ENCODE measurements around the gene RPUSD1.

DNA sequence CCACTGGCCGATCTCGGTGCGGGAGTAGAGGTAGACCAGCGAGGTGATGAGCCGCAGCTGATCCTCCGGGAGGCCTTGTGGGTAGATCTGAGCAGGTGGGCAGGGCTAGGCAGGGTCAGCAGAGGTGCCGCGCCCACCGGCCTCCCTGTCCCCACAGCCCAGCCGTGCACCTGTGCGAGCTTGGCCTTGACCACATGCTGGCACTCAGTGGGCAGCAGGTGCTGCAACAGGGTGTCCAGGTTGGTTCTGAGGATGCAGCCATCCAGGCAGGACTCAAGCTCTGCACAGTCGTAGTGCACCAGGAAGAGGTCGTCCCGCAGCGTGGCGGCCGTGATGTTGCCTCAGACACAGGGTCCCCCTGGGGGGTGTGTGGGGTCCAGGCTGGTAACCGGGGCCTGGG, 15.2 kb downstream of the RPUSD1 start:
- TF ChIP-seq CTCF (IDR thresholded peaks at IDR 0.05), result no peak
- no peak for TF ChIP-seq MAFK (IDR thresholded peaks at IDR 0.05; ENCODE audit: partially characterized antibody)
- no peak for TF ChIP-seq CHD4 (IDR thresholded peaks at IDR 0.05; ENCODE audit: borderline replicate concordance)
